Smooth muscle cell (in vitro differentiated cells): ENCODE results near the gene GABARAP. TPM values are rescaled to one million over a fixed set of nuclear protein-coding genes. Genes with fewer than 3 reads are reported as not detected.

Experiments used
- DNase-seq: peaks from one replicate; lab custom pipeline; 2025; ENCODE audit not compliant: unreplicated experiment; lab: John Stamatoyannopoulos, UW
- H2AFZ ChIP-seq: fragments of 200-600 bp; sonication (generic); 2 replicates; pipeline ENCODE4 v1.6.0; 2016; ENCODE audit warnings: antibody characterized with exemption, low read depth, mild to moderate bottlenecking
- H3F3A ChIP-seq: fragments of 200-600 bp; sonication (generic); 2 replicates; pipeline ENCODE4 v1.6.0; 2017; ENCODE audit warnings: antibody characterized with exemption, low read depth
- H3K27ac ChIP-seq: fragments of 200-600 bp; sonication (generic); 2 replicates; pipeline ENCODE4 v1.5.1; 2016; ENCODE audit warnings: low read depth, mild to moderate bottlenecking
- H3K27me3 ChIP-seq: fragments of 200-600 bp; sonication (generic); 2 replicates; pipeline ENCODE4 v1.6.1; 2016; ENCODE audit warnings: low read depth, mild to moderate bottlenecking
- H3K36me3 ChIP-seq: fragments of 200-600 bp; sonication (generic); 2 replicates; pipeline ENCODE4 v1.5.1; 2016; ENCODE audit warnings: low read depth
- H3K4me1 ChIP-seq: fragments of 200-600 bp; sonication (generic); 2 replicates; pipeline ENCODE4 v1.5.1; 2016; ENCODE audit warnings: low read depth
- H3K4me2 ChIP-seq: fragments of 200-600 bp; sonication (generic); 2 replicates; pipeline ENCODE4 v1.6.0; 2016; ENCODE audit warnings: mild to moderate bottlenecking
- H3K4me3 ChIP-seq: fragments of 200-600 bp; sonication (generic); 2 replicates; pipeline ENCODE4 v1.5.1; 2016; ENCODE audit warnings: mild to moderate bottlenecking
- H3K79me2 ChIP-seq: fragments of 200-600 bp; sonication (generic); 2 replicates; pipeline ENCODE4 v1.6.0; 2016; ENCODE audit warnings: low read depth, mild to moderate bottlenecking
- H3K9ac ChIP-seq: fragments of 200-600 bp; sonication (generic); 2 replicates; pipeline ENCODE4 v1.6.0; 2016; ENCODE audit warnings: low read depth
- H3K9me3 ChIP-seq: fragments of 200-600 bp; sonication (generic); replicated peaks from 2 replicates; pipeline ENCODE4 v1.5.1; 2016; ENCODE audit warnings: low read depth
- H4K20me1 ChIP-seq: fragments of 200-600 bp; sonication (generic); 2 replicates; pipeline ENCODE4 v1.6.0; 2016; ENCODE audit warnings: low read depth
- WGBS: methylation state at CpG from one replicate; pipeline ENCODE4 v1.1.7; 2016; ENCODE audit warnings: low lambda C conversion rate; 5-methylcytosine and 5-hydroxymethylcytosine counted together
- polyA plus RNA-seq: library from polyadenylated mRNA; unstranded; fragments of >200 nt; fragmentation: Nextera tagmentation; extraction: Ambion mirVana; gene quantifications from 2 replicates; pipeline ENCODE4 v1.2.1, GENCODE V29; 2016
- total RNA-seq: library from RNA; depleted of rRNA; stranded (reverse); fragments of >200 nt; gene quantifications from 2 replicates; pipeline ENCODE4 v1.2.3, GENCODE V29; 2014
- TF ChIP-seq, protein P1 (sequence below): fragments of 200-600 bp; sonication (generic); IDR thresholded peaks from 2 replicates; pipeline ENCODE4 v1.5.1; 2017; ENCODE audit warnings: borderline replicate concordance, mild to moderate bottlenecking, antibody characterized with exemption; ENCODE audit not compliant: insufficient read depth, poor library complexity, severe bottlenecking

Gene GABARAP
- total and polyA plus RNA-seq, 2 experiments from 2014 or later: 363 to 735 TPM

DNA sequence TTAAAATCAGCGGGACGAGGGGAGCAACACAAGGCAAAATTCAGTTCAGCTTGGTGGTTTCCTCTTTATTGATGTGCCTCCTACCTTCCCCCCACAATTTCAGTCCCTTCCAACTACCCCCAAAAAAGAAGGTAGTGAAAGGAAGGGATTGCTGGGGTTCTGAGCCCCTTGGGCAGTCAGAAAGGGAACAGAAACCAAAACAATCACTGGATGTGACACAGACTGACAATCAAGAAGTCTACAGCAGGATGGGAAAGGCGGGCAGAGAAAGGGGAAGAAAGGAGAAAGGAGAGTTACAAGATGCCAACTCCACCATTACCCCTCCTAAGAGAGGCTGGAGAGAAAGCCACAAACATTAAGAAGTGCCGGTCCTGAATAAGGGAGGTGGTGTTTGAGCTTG, 1.9 kb downstream of the GABARAP start:
- peak overlapping the region; percentile 84 for H3K4me2 ChIP-seq
- peaks cover 56% of the 10 kb centered on the region for H3K79me2 ChIP-seq
- no peaks in the 10 kb centered on the region for H3K27me3 ChIP-seq
- H4K20me1 ChIP-seq: peaks cover 20% of the 10 kb centered on the region
- peaks cover 26% of the 10 kb centered on the region for H3K4me1 ChIP-seq
- DNase-seq: no peak
- H3F3A ChIP-seq: peaks cover 44% of the 10 kb centered on the region
- 84% methylated on average over 4 of the region's 4 CpGs for WGBS
- H2AFZ ChIP-seq: no peak overlapping the region
- no peaks in the 10 kb centered on the region for H3K9me3 ChIP-seq
- H3K27ac ChIP-seq: peak overlapping the region; percentile 95
- TF ChIP-seq, protein P1, sequence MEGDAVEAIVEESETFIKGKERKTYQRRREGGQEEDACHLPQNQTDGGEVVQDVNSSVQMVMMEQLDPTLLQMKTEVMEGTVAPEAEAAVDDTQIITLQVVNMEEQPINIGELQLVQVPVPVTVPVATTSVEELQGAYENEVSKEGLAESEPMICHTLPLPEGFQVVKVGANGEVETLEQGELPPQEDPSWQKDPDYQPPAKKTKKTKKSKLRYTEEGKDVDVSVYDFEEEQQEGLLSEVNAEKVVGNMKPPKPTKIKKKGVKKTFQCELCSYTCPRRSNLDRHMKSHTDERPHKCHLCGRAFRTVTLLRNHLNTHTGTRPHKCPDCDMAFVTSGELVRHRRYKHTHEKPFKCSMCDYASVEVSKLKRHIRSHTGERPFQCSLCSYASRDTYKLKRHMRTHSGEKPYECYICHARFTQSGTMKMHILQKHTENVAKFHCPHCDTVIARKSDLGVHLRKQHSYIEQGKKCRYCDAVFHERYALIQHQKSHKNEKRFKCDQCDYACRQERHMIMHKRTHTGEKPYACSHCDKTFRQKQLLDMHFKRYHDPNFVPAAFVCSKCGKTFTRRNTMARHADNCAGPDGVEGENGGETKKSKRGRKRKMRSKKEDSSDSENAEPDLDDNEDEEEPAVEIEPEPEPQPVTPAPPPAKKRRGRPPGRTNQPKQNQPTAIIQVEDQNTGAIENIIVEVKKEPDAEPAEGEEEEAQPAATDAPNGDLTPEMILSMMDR: no peak
- H3K4me3 ChIP-seq: peak overlapping the region; percentile 49
- H3K9ac ChIP-seq: peak overlapping the region; percentile 99
- no peaks in the 10 kb centered on the region for H3K36me3 ChIP-seq

- H2AFZ ChIP-seq: no peak within 1 kb of the TSS
- TF ChIP-seq, protein P1: no peak
Measured at GRCh38 chr17:7239091-7240027, 2.9 kb downstream of the GABARAP start, which contains the start of gene PHF23. PHF23 (minus strand) TSS chr17:7239457; CDS start chr17:7239279, 178 bp downstream.

GRCh38 chr17:7238420-7239090, 3.7 kb downstream of the GABARAP start:
- H2AFZ ChIP-seq: no peak overlapping the region
- TF ChIP-seq, protein P1: no peak
- no peak for DNase-seq
- H3K4me1 ChIP-seq: peaks cover 26% of the 10 kb centered on the region
- under 1% methylated on average over 32 of the region's 39 CpGs for WGBS
- H3K36me3 ChIP-seq: no peaks in the 10 kb centered on the region
- H3F3A ChIP-seq: peaks cover 52% of the 10 kb centered on the region
- H3K4me2 ChIP-seq: peak overlapping the region; percentile 91
- H4K20me1 ChIP-seq: peaks cover 20% of the 10 kb centered on the region
- peaks cover 66% of the 10 kb centered on the region for H3K79me2 ChIP-seq
- H3K4me3 ChIP-seq: peak overlapping the region; percentile 98
- H3K27me3 ChIP-seq: no peaks in the 10 kb centered on the region
- peak overlapping the region; percentile 74 for H3K27ac ChIP-seq
- peak overlapping the region; percentile 86 for H3K9ac ChIP-seq
- no peaks in the 10 kb centered on the region for H3K9me3 ChIP-seq

More at GRCh38 chr17:7239091-7240027, 2.9 kb downstream of the GABARAP start, which contains the start of gene PHF23:
- Histone ChIP-seq H3K79me2 (peaks cover 62% of the 10 kb centered on the region), H3K9me3 (no peaks in the 10 kb centered on the region), H3K4me2 (peak within 1 kb of the TSS; percentile 91), H3K27me3 (no peaks in the 10 kb centered on the region), H3F3A (peaks cover 53% of the 10 kb centered on the region), H3K4me3 (peak within 1 kb of the TSS; percentile 98), H3K4me1 (peaks cover 26% of the 10 kb centered on the region), H4K20me1 (peaks cover 20% of the 10 kb centered on the region), H3K9ac (peak within 1 kb of the TSS; percentile 86), H3K36me3 (no peaks in the 10 kb centered on the region), H3K27ac (peak within 1 kb of the TSS; percentile 95)
- under 1% methylated on average over 56 of the region's 72 CpGs for WGBS
- DNase-seq: peak; percentile 94
